Esophagus squamous epithelium (tissue), 4 donors: ENCODE measurements around the gene GRK1.

Source experiments
- POLR2A ChIP-seq, 4 donors: fragments of 450-650 bp; IDR thresholded peaks; one replicate each; pipeline ENCODE4 v1.6.1; 2017; ENCODE audit warnings: antibody characterized with exemption in 4 of 4, mild to moderate bottlenecking in 4 of 4, moderate library complexity in 3 of 4
- TF ChIP-seq, protein P1 (sequence below), 6 experiments: fragments of 450-650 bp in 4 of 6; fragments of 200-600 bp in 2 of 6; sonication (generic) in 2 of 6; IDR thresholded peaks; one replicate each; pipeline ENCODE4 v1.5.1; 2016 to 2019; ENCODE audit warnings: antibody characterized with exemption in 6 of 6, mild to moderate bottlenecking in 4 of 6, moderate library complexity in 4 of 6

DNA sequence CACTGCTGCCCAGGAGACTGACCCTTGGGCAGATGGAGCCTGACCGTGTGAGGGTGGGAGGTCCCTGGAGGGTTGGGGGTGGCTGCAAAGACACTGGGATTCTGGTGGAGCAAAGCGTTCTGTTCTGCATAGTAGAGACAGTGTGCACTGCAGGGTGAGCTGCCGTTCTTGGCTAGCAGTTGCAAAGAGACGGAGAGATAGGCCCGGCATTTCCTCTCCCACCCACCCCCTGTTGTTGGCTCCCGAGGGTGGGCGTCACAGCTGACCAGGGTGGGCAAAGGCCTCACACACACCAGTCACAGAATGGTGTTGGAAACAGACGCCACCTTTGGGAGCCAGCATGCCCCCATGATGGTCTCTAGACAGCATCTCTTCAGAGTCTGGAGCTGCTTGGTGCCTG is 103.4 kb downstream of the GRK1 start:
- TF ChIP-seq, protein P1, sequence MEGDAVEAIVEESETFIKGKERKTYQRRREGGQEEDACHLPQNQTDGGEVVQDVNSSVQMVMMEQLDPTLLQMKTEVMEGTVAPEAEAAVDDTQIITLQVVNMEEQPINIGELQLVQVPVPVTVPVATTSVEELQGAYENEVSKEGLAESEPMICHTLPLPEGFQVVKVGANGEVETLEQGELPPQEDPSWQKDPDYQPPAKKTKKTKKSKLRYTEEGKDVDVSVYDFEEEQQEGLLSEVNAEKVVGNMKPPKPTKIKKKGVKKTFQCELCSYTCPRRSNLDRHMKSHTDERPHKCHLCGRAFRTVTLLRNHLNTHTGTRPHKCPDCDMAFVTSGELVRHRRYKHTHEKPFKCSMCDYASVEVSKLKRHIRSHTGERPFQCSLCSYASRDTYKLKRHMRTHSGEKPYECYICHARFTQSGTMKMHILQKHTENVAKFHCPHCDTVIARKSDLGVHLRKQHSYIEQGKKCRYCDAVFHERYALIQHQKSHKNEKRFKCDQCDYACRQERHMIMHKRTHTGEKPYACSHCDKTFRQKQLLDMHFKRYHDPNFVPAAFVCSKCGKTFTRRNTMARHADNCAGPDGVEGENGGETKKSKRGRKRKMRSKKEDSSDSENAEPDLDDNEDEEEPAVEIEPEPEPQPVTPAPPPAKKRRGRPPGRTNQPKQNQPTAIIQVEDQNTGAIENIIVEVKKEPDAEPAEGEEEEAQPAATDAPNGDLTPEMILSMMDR (IDR thresholded peaks at IDR 0.05) = no peak
- no peak for TF ChIP-seq POLR2A (IDR thresholded peaks at IDR 0.05)
